HG03575 (cell line): Measurements from ENCODE around the gene FRAS1.
"Not testable (repeated sequence)": the region's sequence is repeated elsewhere in the genome, so short reads cannot be mapped to it uniquely, and the experiment has no call there.

Experiments used
- ATAC-seq: cut with Tn5 transposase; IDR thresholded peaks from one replicate; pipeline ENCODE4 v1.9.1; 2021; ENCODE audit not compliant: unreplicated experiment, insufficient number of reproducible peaks, low FRiP score; ENCODE audit errors: extremely low read depth

Gene FRAS1

GRCh38 chr4:78057135-78057599 is at the start of gene FRAS1:
Gene FRAS1, plus strand, starts transcription at chr4:78057323. Its CDS starts 687 bp downstream, at chr4:78058010.
- ATAC-seq: no peak

GRCh38 chr4:78011003-78011402 is 46.1 kb upstream of the FRAS1 start:
- ATAC-seq: not testable (repeated sequence)

GRCh38 chr4:78014889-78015886 is 41.9 kb upstream of the FRAS1 start:
- no peak for ATAC-seq

- ATAC-seq: no peak
Measured at GRCh38 chr4:78018271-78019049, 38.7 kb upstream of the FRAS1 start.

GRCh38 chr4:78019414-78019813 is 37.7 kb upstream of the FRAS1 start:
- ATAC-seq: no peak

GRCh38 chr4:78020677-78021076 is 36.4 kb upstream of the FRAS1 start:
- ATAC-seq: no peak

- ATAC-seq: no peak
Measured at GRCh38 chr4:78022517-78022916, 34.6 kb upstream of the FRAS1 start.

GRCh38 chr4:78024085-78024484 is 33.0 kb upstream of the FRAS1 start:
- ATAC-seq: no peak

- no peak for ATAC-seq
Measured at GRCh38 chr4:78024576-78025091, 32.5 kb upstream of the FRAS1 start.

- ATAC-seq: no peak
Measured at GRCh38 chr4:78031417-78031950, 25.6 kb upstream of the FRAS1 start.

GRCh38 chr4:78032446-78032845 is 24.7 kb upstream of the FRAS1 start:
- no peak for ATAC-seq

- no peak for ATAC-seq
Measured at GRCh38 chr4:78032929-78033328, 24.2 kb upstream of the FRAS1 start.

- ATAC-seq: no peak
Measured at GRCh38 chr4:78033861-78034260, 23.3 kb upstream of the FRAS1 start.

GRCh38 chr4:78038704-78039103 is 18.4 kb upstream of the FRAS1 start:
- no peak for ATAC-seq

- ATAC-seq: no peak
Measured at GRCh38 chr4:78039678-78040077, 17.4 kb upstream of the FRAS1 start.

GRCh38 chr4:78040431-78040830 is 16.7 kb upstream of the FRAS1 start:
- ATAC-seq: no peak

GRCh38 chr4:78047366-78047765 is 9.8 kb upstream of the FRAS1 start:
- no peak for ATAC-seq

GRCh38 chr4:78056265-78057129 is 626 bp upstream of the FRAS1 start:
- peak; percentile 52 for ATAC-seq
